Dermis microvascular lymphatic vessel endothelial cell (primary cell): Measurements from ENCODE around the gene ASXL2. TPM values are rescaled to one million over a fixed set of nuclear protein-coding genes. Genes with fewer than 3 reads are reported as not detected.

Experiments
- DNase-seq, 2 donors: peaks; one replicate each; pipeline versions ENCODE4 v3.0.0 to v3.0.0-alpha.2; 2010; ENCODE audit warnings: low read depth in 2 of 2
- total RNA-seq: library from RNA; depleted of rRNA; stranded (reverse); fragments of >200 nt; gene quantifications from 2 replicates; pipeline ENCODE4 v1.2.1, GENCODE V29; 2014

ASXL2 gene
- total RNA-seq, 1 donor from 2014 or later, result 4.1 TPM

- no peak for DNase-seq
Observed at GRCh38 chr2:25806941-25807340, 71.3 kb downstream of the ASXL2 start.

- no peak for DNase-seq
Observed at GRCh38 chr2:25805987-25806386, 72.3 kb downstream of the ASXL2 start.

- no peak for DNase-seq
Observed at GRCh38 chr2:25804338-25804737, 73.9 kb downstream of the ASXL2 start.

- DNase-seq, result no peak
Observed at GRCh38 chr2:25799301-25799700, 79.0 kb downstream of the ASXL2 start.

DNA sequence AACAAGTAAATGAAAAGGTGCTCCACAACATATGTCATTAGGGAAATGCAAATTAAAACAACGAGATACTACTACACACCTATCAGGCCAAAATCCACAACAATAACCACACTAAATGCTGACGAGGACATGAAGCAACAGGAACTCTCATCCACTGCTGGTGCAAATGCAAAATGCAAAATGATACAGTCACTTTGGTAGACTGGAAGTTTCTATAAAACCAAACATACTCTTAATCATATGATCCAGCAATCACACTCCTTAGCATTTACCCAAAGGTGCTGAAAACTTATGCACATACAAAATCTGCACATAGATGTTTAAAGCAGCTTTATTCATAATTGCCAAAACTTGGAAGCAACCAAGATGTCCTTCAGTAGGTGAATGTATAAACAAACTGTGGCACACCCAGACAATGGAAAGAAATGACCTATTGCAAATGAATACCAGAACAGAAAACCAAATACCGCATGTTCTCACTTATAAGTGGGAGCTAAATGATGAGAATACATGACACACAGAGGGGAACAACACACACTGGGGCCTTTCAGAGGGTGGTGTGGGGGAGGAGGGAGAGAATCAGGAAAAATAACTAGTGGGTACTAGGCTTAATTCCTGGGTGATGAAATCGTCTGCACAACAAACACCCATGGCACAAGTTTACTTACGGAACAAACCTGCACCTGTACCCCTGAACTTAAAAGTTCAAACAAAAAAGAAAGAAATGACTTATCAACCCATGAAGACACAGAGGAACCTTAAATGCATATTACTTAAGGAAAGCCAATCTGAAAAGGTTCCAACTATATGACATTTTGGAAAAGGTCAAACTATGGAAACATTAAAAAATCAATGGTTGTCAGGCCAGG, 80.4 kb downstream of the ASXL2 start:
- DNase-seq, result no peak

DNA sequence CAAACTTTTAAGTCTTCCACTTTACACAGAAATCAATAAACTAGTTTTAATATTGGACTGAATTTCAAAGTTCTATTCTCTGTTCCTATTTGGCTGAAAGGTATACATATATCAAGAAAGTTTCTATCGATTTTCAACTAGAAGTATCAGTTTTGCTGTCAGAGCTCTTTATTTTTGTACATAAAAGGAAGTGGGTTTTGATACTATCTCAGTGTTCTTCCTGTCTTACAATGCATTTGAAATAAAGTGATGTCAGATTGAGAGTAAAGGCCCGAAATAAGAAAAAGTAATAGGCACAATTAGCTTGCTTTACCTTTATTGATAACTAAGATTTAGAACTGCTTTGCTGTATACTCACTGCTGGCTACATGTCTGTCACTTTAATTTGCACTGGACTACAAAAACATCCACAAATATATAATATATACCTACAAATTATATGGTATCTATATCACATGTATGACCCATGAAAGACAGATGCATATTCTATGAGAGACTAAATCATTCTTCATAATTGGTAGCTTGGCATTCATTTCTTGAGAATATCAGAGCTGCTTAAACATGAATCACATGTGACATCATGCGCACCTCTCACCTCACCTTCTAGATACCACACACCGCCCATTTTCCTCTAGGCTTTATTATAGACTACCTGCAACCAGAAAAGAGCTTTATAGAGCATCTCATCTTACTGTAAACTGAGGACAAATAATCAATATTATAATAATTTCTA, 83.6 kb downstream of the ASXL2 start:
- peak in 1 of 2 donors; percentile 32 for DNase-seq

GRCh38 chr2:25790074-25790790, 88.1 kb downstream of the ASXL2 start:
- DNase-seq, result no peak

GRCh38 chr2:25788457-25788856, 89.8 kb downstream of the ASXL2 start:
- DNase-seq, result no peak

DNA sequence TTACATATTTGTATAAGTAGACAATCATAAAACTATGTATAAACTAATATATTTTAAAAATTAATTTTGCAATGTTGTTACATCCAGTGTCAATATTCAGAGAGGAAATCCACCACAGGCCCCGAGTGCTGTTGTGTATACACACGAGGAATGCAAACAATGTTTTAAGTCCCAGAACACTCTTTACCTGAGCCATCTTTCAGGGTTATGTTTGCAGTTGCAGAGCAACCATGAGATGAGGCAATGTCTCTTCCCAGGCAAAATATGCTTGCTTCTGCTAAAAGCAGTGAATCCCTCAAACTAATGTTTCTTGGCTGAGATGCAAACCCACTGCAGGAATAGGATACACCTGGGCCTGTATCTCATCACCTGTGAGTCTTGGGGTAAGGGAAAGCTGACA, 91.3 kb downstream of the ASXL2 start:
- DNase-seq, result no peak

GRCh38 chr2:25784404-25784803, 93.9 kb downstream of the ASXL2 start:
- DNase-seq, result no peak

DNA sequence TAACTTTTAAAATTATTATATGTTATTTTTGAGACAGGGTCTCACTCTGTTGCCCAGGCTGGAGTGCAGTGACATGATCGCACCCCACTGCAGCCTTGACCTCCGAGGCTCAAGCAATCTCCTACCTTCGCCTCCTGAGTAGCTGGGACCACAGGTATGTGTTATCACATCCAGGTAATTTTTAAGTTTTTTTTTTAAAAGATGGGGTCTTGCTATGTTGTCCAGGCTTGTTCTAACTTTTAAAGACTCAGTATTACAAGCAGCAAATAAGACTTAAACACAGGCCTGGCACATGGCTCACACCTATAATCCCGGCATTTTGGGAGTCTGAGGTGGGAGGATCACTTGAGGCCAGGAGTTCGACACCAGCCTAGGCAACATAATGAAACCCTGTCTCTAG, 101.2 kb downstream of the ASXL2 start:
- no peak for DNase-seq

- no peak for DNase-seq
Observed at GRCh38 chr2:25772078-25772477, 106.2 kb downstream of the ASXL2 start.

DNA sequence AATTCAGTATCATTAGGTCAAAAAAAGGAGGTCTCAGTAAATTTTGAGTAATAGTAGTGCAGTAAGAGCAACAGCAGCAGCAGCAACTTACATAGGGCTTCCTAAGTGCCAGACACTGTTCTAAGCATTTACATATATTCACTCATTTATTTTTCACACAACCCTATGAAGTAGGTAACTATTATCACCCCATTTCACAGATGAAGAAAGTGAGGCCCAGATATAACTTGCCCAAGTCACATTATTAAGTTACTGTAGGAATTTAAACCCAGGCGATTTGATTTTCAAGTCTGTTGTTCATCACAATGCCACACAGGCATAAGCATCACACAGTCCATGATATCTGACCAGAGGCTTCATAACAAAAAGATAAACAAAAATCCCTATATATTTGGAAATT, 114.7 kb downstream of the ASXL2 start:
- DNase-seq, result no peak

GRCh38 chr2:25760297-25760696, 118.0 kb downstream of the ASXL2 start:
- no peak for DNase-seq

- DNase-seq, result no peak
Observed at GRCh38 chr2:25758348-25758747, 119.9 kb downstream of the ASXL2 start.

DNA sequence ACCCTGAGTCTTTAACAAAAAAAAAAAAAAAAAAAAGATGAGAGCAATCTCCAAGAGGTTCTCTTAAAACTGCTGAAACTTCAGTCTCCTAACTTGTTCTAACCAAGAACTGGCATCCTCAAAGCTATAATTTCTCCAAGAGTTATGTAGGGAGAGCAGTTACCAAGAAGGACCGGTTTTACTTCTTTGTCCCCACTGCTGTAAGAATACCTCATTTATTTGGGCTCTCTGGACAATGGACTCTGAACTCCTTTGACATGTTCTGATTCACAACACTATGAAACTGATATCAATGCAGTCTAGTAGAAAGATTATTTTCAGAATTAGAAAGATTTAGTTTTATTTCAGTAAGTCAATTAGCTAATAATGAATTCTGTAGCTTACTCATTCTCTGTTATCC, 120.4 kb downstream of the ASXL2 start:
- DNase-seq, result no peak

GRCh38 chr2:25756536-25756935, 121.8 kb downstream of the ASXL2 start:
- no peak for DNase-seq

DNA sequence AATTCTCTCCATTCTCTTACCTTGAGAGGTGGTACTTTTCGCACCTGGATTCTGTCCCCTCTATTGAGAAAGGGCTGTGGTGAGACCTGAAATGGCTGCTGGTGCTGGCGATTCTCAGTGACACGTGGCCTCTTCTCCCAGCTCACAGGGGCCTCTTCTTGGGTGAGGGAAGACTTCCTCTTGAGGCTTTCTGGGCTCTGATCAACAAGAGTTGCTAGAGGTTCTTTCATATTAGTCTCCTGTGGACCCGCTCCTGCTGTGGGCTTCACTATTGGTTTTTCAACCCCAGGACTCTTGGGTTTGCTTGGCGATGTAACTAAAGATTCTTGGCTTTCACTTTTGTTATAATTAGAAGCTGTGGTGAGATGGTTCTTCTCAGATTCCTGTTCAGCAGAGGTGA, 128.6 kb downstream of the ASXL2 start:
- no peak for DNase-seq

- DNase-seq, result no peak
Observed at GRCh38 chr2:25744055-25744454, 134.2 kb downstream of the ASXL2 start.

- no peak for DNase-seq
Observed at GRCh38 chr2:25743132-25743830, 135.0 kb downstream of the ASXL2 start.

DNA sequence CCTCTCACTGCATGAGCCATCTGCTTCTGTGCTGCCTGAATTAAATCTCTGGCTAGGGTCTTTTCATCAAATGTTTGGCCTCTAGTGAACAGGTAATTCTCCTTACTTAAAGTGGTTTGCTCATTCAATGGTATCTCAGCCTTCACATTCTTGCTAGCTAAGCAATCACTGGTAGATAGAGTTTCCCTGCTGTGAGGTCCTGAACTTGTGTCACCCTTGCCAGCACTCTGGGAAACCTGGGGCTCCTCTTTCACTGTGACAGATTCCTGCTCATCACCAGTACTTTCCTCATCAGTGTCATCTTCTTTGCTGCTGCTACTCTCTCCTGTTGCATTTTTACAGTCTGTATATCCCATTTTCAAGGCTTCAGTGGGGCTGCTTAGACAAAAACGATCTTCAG, 135.8 kb downstream of the ASXL2 start:
- DNase-seq, result no peak
